SK-N-SH treated with all-trans-retinoic acid at 6 μM for 48 hours (cell line): ENCODE results near the gene PDE8A.

Experiments
- ATAC-seq: fragments of 200-7000 bp; cut with Tn5 transposase; 3 replicates; pipeline ENCODE4 v1.9.1; 2020; ENCODE audit warnings: mild to moderate bottlenecking, moderate library complexity
- BACH2 ChIP-seq: fragments of 250-450 bp; sonication (Bioruptor Pico); IDR thresholded peaks from 2 replicates; pipeline ENCODE4 v1.9.0; 2021; ENCODE audit warnings: mild to moderate bottlenecking, borderline replicate concordance
- ESRRG ChIP-seq: fragments of 250-450 bp; sonication (Bioruptor Pico); IDR thresholded peaks from 2 replicates; pipeline ENCODE4 v1.6.1; 2021; ENCODE audit warnings: mild to moderate bottlenecking
- ISL1 ChIP-seq: fragments of 250-450 bp; sonication (Bioruptor Pico); IDR thresholded peaks from 2 replicates; pipeline ENCODE4 v2.1.2; 2022; ENCODE audit warnings: mild to moderate bottlenecking, moderate library complexity
- OSR1 ChIP-seq: fragments of 250-450 bp; sonication (Bioruptor Pico); IDR thresholded peaks from 2 replicates; pipeline ENCODE4 v1.8.0; 2022; ENCODE audit warnings: moderate library complexity, mild to moderate bottlenecking, inconsistent platforms
- PATZ1 ChIP-seq: fragments of 250-450 bp; sonication (Bioruptor Pico); IDR thresholded peaks from 2 replicates; pipeline ENCODE4 v1.8.0; 2020; ENCODE audit warnings: mild to moderate bottlenecking, moderate library complexity, borderline replicate concordance
- POU6F1 ChIP-seq: fragments of 250-450 bp; sonication (Bioruptor Pico); IDR thresholded peaks from 2 replicates; pipeline ENCODE4 v1.8.0; 2021; ENCODE audit warnings: low read depth, mild to moderate bottlenecking, moderate library complexity, borderline replicate concordance
- PPARA ChIP-seq: fragments of 250-450 bp; sonication (Bioruptor Pico); IDR thresholded peaks from 2 replicates; pipeline ENCODE4 v1.5.0; 2020; ENCODE audit warnings: mild to moderate bottlenecking, borderline replicate concordance
- RARB ChIP-seq: fragments of 250-450 bp; sonication (Bioruptor Pico); IDR thresholded peaks from 2 replicates; pipeline ENCODE4 v1.8.0; 2021; ENCODE audit warnings: mild to moderate bottlenecking, moderate library complexity
- SNAI2 ChIP-seq: fragments of 250-450 bp; sonication (Bioruptor Pico); IDR thresholded peaks from 2 replicates; pipeline ENCODE4 v1.5.0; 2020; ENCODE audit warnings: mild to moderate bottlenecking, moderate library complexity
- TCF4 ChIP-seq: fragments of 250-450 bp; sonication (Bioruptor Pico); IDR thresholded peaks from 2 replicates; pipeline ENCODE4 v1.8.0; 2021; ENCODE audit warnings: mild to moderate bottlenecking, moderate library complexity, borderline replicate concordance
- ZC3H10 ChIP-seq: fragments of 250-450 bp; sonication (Bioruptor Pico); IDR thresholded peaks from 2 replicates; pipeline ENCODE4 v1.5.1; 2021; ENCODE audit warnings: mild to moderate bottlenecking, moderate library complexity
- ZFP3 ChIP-seq: fragments of 250-450 bp; sonication (Bioruptor Pico); IDR thresholded peaks from 2 replicates; pipeline ENCODE4 v1.5.0; 2020; ENCODE audit warnings: mild to moderate bottlenecking, moderate library complexity
- ZFP30 ChIP-seq: fragments of 450-650 bp; formaldehyde crosslinking; IDR thresholded peaks from 2 replicates; pipeline ENCODE4 v1.5.0; 2022; ENCODE audit warnings: mild to moderate bottlenecking, moderate library complexity
- ZNF70 ChIP-seq: fragments of 450-650 bp; formaldehyde crosslinking; IDR thresholded peaks from 2 replicates; pipeline ENCODE4 v1.5.0; 2020; ENCODE audit warnings: mild to moderate bottlenecking, moderate library complexity
- ZNF8 ChIP-seq: fragments of 450-650 bp; formaldehyde crosslinking; IDR thresholded peaks from 2 replicates; pipeline ENCODE4 v1.5.0; 2020; ENCODE audit warnings: mild to moderate bottlenecking, moderate library complexity
- TF ChIP-seq, protein P1 (sequence below): fragments of 250-450 bp; sonication (Bioruptor Pico); IDR thresholded peaks from 2 replicates; pipeline ENCODE4 v1.5.0; 2020; ENCODE audit warnings: mild to moderate bottlenecking, moderate library complexity
- TF ChIP-seq, protein P2 (sequence below): fragments of 250-450 bp; sonication (Bioruptor Pico); IDR thresholded peaks from 2 replicates; pipeline ENCODE4 v1.5.1; 2021; ENCODE audit warnings: mild to moderate bottlenecking, moderate library complexity
- TF ChIP-seq, protein P3 (sequence below): fragments of 250-450 bp; sonication (Bioruptor Pico); IDR thresholded peaks from 2 replicates; pipeline ENCODE4 v1.5.1; 2020; ENCODE audit warnings: low read depth, mild to moderate bottlenecking, moderate library complexity

Gene PDE8A

GRCh38 chr15:85048430-85048829 is 66.8 kb downstream of the PDE8A start (continued):
- TF ChIP-seq, protein P1, sequence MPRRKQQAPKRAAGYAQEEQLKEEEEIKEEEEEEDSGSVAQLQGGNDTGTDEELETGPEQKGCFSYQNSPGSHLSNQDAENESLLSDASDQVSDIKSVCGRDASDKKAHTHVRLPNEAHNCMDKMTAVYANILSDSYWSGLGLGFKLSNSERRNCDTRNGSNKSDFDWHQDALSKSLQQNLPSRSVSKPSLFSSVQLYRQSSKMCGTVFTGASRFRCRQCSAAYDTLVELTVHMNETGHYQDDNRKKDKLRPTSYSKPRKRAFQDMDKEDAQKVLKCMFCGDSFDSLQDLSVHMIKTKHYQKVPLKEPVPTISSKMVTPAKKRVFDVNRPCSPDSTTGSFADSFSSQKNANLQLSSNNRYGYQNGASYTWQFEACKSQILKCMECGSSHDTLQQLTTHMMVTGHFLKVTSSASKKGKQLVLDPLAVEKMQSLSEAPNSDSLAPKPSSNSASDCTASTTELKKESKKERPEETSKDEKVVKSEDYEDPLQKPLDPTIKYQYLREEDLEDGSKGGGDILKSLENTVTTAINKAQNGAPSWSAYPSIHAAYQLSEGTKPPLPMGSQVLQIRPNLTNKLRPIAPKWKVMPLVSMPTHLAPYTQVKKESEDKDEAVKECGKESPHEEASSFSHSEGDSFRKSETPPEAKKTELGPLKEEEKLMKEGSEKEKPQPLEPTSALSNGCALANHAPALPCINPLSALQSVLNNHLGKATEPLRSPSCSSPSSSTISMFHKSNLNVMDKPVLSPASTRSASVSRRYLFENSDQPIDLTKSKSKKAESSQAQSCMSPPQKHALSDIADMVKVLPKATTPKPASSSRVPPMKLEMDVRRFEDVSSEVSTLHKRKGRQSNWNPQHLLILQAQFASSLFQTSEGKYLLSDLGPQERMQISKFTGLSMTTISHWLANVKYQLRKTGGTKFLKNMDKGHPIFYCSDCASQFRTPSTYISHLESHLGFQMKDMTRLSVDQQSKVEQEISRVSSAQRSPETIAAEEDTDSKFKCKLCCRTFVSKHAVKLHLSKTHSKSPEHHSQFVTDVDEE, result no peak
- TF ChIP-seq ZNF70 (CRISPR knock-in tag) (no peak), SNAI2 (CRISPR knock-in tag) (no peak), ISL1 (CRISPR knock-in tag) (no peak), ZNF8 (CRISPR knock-in tag) (no peak), PPARA (no peak), POU6F1 (CRISPR knock-in tag) (no peak), ZC3H10 (CRISPR knock-in tag) (no peak), RARB (no peak), BACH2 (CRISPR knock-in tag) (no peak)
- TF ChIP-seq, protein P2, sequence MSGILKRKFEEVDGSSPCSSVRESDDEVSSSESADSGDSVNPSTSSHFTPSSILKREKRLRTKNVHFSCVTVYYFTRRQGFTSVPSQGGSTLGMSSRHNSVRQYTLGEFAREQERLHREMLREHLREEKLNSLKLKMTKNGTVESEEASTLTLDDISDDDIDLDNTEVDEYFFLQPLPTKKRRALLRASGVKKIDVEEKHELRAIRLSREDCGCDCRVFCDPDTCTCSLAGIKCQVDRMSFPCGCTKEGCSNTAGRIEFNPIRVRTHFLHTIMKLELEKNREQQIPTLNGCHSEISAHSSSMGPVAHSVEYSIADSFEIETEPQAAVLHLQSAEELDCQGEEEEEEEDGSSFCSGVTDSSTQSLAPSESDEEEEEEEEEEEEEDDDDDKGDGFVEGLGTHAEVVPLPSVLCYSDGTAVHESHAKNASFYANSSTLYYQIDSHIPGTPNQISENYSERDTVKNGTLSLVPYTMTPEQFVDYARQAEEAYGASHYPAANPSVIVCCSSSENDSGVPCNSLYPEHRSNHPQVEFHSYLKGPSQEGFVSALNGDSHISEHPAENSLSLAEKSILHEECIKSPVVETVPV (CRISPR knock-in tag), result no peak

DNA sequence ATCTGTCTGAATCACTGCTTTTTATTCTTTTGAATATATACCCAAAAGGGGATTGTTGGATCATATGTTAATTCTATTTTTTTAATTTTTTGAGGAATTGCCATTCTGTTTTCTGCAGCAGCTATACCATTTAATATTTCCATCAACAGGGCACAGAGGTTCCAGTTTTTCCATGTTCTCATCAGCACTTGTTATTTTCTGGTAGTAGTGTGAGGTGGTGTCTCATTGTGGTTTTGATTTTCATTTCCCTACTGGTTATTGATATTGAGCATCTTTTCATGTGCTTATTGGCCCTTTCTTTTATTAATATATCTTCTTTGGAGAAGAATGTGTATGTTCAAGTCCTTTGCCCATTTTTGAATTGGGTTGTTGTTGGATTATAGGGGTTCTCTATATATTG is 68.1 kb downstream of the PDE8A start:
- ATAC-seq, result no peak
- TF ChIP-seq ZNF8 (CRISPR knock-in tag), result no peak
- TF ChIP-seq ZFP30 (CRISPR knock-in tag), result no peak
- TF ChIP-seq ZFP3 (CRISPR knock-in tag), result no peak
- no peak for TF ChIP-seq ISL1 (CRISPR knock-in tag)
- TF ChIP-seq, protein P3, sequence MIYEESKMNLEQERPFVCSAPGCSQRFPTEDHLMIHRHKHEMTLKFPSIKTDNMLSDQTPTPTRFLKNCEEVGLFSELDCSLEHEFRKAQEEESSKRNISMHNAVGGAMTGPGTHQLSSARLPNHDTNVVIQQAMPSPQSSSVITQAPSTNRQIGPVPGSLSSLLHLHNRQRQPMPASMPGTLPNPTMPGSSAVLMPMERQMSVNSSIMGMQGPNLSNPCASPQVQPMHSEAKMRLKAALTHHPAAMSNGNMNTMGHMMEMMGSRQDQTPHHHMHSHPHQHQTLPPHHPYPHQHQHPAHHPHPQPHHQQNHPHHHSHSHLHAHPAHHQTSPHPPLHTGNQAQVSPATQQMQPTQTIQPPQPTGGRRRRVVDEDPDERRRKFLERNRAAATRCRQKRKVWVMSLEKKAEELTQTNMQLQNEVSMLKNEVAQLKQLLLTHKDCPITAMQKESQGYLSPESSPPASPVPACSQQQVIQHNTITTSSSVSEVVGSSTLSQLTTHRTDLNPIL (CRISPR knock-in tag), result no peak
- TF ChIP-seq, protein P2 (CRISPR knock-in tag), result no peak
- TF ChIP-seq POU6F1 (CRISPR knock-in tag), result no peak
- no peak for TF ChIP-seq ESRRG (CRISPR knock-in tag)
- no peak for TF ChIP-seq RARB
- no peak for TF ChIP-seq TCF4 (CRISPR knock-in tag)
- no peak for TF ChIP-seq BACH2 (CRISPR knock-in tag)
- no peak for TF ChIP-seq ZNF70 (CRISPR knock-in tag)

- no peak for ATAC-seq
- no peak for TF ChIP-seq ZNF70 (CRISPR knock-in tag)
Observed at GRCh38 chr15:85059734-85060133, 78.1 kb downstream of the PDE8A start.

DNA sequence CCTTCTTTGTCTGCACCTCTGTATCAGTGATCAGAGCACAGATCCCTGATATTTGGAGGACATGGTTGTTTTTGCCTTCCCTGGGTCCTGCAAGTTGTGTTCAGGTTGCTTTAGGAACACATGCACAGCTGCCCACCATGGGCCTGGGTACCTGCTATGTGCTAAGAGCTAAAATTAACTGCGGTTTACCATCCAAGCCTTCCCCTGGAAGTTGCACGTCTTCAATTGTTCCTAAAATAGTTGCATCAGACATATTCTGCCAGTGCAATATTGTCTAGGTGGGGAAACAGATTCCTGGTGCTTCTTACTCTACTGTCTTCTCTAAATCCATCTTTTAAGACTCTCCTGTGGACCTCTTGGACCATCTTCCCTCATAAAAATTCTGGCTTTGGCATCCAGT is 80.9 kb downstream of the PDE8A start:
- no peak for ATAC-seq
- TF ChIP-seq ZFP3 (CRISPR knock-in tag) (no peak), RARB (no peak), PPARA (no peak), BACH2 (CRISPR knock-in tag) (no peak), ZNF8 (CRISPR knock-in tag) (no peak), OSR1 (no peak), PATZ1 (CRISPR knock-in tag) (no peak)
- TF ChIP-seq, protein P3 (CRISPR knock-in tag), result no peak
- TF ChIP-seq, protein P2 (CRISPR knock-in tag), result no peak
